Activated naive CD8-positive, alpha-beta T cell (primary cell): ENCODE results near the gene TTLL9.
"Not testable (repeated sequence)": the region's sequence is repeated elsewhere in the genome, so short reads cannot be mapped to it uniquely, and the experiment has no call there.

Experiments used
- H3K27ac Mint-ChIP-seq: one replicate; pipeline ENCODE4 v1.8.0; 2021; ENCODE audit warnings: mixed read lengths
- H3K27me3 Mint-ChIP-seq: one replicate; pipeline ENCODE4 v1.8.0; 2021; ENCODE audit warnings: mixed read lengths
- H3K36me3 Mint-ChIP-seq: one replicate; pipeline ENCODE4 v1.8.0; 2021; ENCODE audit warnings: mixed read lengths
- H3K4me1 Mint-ChIP-seq: one replicate; pipeline ENCODE4 v1.8.0; 2021; ENCODE audit warnings: low read depth, mixed read lengths
- H3K4me3 Mint-ChIP-seq: one replicate; pipeline ENCODE4 v1.8.0; 2021; ENCODE audit warnings: mild to moderate bottlenecking, mixed read lengths
- H3K9me3 Mint-ChIP-seq: one replicate; pipeline ENCODE4 v1.8.0; 2021; ENCODE audit warnings: low read depth, mixed read lengths

The TTLL9 gene

DNA sequence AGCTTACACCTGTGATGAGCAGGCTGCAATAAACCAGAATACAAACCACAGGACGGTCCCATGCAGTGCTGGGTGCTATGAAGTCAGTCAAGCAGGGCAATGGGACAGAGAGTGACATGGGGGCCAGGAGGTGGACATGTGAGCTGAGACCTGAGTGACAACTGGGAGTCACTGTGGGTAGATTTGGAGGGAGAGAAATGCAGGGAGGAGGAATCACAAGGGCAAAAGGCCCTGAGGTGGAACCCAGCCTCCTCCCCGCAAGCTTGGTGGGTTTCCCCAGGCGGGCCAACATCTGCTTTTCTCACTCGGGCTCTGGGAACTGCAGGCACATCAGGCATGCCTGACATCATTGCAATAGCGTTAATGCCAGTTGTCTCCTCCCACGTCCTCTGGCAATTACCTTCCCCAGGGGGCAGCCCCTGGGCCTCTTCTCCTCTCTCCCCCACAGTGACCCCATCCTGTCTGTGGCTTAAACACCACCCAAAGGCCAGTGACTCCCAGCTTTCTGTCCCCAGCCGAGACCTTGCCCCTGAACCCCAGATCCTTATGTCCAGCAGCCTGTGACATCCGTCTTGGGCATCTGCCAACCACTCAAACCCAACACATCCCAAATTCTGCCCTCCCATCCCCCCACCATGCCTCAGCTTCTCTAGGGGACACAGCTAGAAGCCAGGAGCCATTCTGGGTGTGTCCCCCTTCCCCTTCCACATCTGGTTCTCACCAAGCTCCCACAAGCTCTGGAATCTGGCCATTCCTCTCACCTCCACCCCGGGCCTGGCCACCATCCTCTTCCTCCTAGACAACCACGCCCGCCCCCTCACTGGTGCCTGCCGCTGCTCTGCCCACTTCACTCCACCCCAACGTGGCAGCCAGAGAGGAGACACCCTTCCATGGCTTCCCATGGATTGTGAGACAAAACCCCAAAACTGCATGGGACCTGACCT is 53.2 kb downstream of the TTLL9 start:
- peaks cover 14% of the 10 kb centered on the region for H3K27me3 Mint-ChIP-seq
- H3K4me1 Mint-ChIP-seq = no peaks in the 10 kb centered on the region
- no peak overlapping the region for H3K27ac Mint-ChIP-seq
- H3K36me3 Mint-ChIP-seq = no peaks in the 10 kb centered on the region
- no peak overlapping the region for H3K4me3 Mint-ChIP-seq
- no peaks in the 10 kb centered on the region for H3K9me3 Mint-ChIP-seq

GRCh38 chr20:31924561-31924960 is 54.1 kb downstream of the TTLL9 start:
- no peak overlapping the region for H3K4me3 Mint-ChIP-seq
- no peaks in the 10 kb centered on the region for H3K9me3 Mint-ChIP-seq
- H3K27me3 Mint-ChIP-seq = peaks cover 10% of the 10 kb centered on the region
- no peak overlapping the region for H3K27ac Mint-ChIP-seq
- no peaks in the 10 kb centered on the region for H3K4me1 Mint-ChIP-seq
- H3K36me3 Mint-ChIP-seq = no peaks in the 10 kb centered on the region

DNA sequence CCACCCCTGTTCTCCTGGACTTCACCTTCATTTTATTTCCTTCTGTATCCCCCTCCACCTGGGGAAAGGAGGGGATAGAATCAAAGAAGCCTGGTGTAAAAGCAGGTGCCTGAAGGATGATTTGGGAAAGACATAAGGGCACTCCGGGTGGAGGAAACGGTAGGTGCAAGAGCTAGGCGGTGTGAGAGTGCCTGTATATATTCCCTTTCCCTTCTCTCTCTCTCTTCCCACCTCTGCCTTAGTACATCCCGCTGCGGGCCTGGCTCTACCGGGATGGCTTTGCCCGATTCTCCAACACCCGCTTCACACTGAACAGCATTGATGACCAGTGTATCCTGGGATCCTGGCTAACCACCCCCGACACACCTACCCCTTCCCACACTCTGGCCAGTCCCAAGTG is 55.2 kb downstream of the TTLL9 start:
- H3K36me3 Mint-ChIP-seq = no peaks in the 10 kb centered on the region
- H3K4me1 Mint-ChIP-seq = no peaks in the 10 kb centered on the region
- H3K9me3 Mint-ChIP-seq = no peaks in the 10 kb centered on the region
- no peak overlapping the region for H3K4me3 Mint-ChIP-seq
- no peak overlapping the region for H3K27ac Mint-ChIP-seq
- peaks cover 10% of the 10 kb centered on the region for H3K27me3 Mint-ChIP-seq

DNA sequence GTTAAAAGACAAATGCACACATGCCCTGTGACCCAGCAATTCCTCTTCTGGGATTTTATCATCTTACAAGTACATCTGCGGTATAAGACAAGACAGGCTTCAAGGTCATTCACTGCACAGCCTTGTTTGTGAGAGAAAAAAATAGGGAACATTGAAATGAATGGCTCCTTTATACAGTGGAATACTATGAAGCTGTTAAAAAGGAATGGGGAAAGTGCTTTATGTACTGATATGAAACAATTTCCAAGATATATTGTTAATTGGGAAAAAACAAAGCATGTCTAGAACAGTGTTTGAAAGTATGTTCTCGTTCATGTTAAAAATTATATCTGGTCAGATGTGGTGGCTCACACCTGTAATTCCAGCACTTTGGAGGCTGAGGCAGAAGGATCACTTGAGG is 56.1 kb downstream of the TTLL9 start:
- Mint-ChIP-seq H3K36me3 (no peaks in the 10 kb centered on the region), H3K27me3 (peaks cover 12% of the 10 kb centered on the region), H3K4me3 (no peak overlapping the region), H3K9me3 (no peaks in the 10 kb centered on the region), H3K27ac (no peak overlapping the region), H3K4me1 (no peaks in the 10 kb centered on the region)

DNA sequence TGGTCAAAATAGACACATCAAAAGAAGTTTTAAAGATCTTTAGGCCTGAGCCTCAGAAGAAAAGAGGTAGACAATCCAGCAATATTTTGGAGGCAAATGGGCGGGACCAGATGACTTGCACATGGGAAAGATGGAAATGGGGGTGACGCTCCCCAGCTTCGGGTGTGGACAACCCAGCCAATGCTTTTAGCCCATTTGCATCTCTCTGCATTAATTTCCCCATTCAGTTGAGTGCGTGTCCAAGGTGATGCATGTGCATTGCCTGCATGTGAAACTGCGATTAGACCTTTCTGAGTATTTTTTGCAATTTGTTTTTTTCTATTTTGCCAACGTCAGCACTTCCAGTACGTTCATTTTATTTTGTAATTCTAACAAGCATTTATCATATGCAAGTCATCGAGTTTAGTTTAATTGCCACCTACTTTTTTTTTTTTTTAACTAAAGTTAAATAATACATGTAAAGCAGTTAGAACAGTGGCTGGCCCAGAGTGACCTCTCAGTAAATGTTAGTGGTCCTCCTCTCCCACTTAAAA is 57.3 kb downstream of the TTLL9 start:
- H3K4me1 Mint-ChIP-seq = no peaks in the 10 kb centered on the region
- no peaks in the 10 kb centered on the region for H3K9me3 Mint-ChIP-seq
- peaks cover 12% of the 10 kb centered on the region for H3K27me3 Mint-ChIP-seq
- no peak overlapping the region for H3K4me3 Mint-ChIP-seq
- no peaks in the 10 kb centered on the region for H3K36me3 Mint-ChIP-seq
- H3K27ac Mint-ChIP-seq = no peak overlapping the region

GRCh38 chr20:31929631-31930030 is 59.2 kb downstream of the TTLL9 start:
- not testable (repeated sequence) for H3K36me3 Mint-ChIP-seq, H3K27ac Mint-ChIP-seq, H3K4me3 Mint-ChIP-seq, H3K4me1 Mint-ChIP-seq, H3K27me3 Mint-ChIP-seq, H3K9me3 Mint-ChIP-seq

DNA sequence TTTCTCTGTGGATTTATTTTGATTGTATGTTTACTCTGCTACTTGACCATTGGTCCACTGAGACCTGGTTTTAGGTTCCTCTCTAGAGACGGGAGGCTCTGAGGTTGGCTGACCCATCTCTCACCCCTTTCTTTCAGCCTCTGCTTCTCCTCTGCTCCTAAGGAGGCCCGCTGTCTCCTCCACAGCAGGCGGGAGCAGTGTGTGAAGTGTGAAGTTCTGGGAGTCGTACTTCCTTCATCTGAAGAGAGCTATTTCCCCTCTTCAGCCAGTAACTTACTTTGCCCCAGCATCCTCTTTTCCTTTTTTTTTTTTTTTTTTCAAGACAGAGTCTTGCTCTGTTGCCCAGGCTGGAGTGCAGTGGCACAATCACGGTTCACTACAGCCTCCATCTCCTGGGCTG is 60.3 kb downstream of the TTLL9 start:
- H3K27ac Mint-ChIP-seq = no peak overlapping the region
- no peaks in the 10 kb centered on the region for H3K36me3 Mint-ChIP-seq
- H3K9me3 Mint-ChIP-seq = no peaks in the 10 kb centered on the region
- no peaks in the 10 kb centered on the region for H3K4me1 Mint-ChIP-seq
- H3K27me3 Mint-ChIP-seq = peaks cover 7% of the 10 kb centered on the region
- no peak overlapping the region for H3K4me3 Mint-ChIP-seq

DNA sequence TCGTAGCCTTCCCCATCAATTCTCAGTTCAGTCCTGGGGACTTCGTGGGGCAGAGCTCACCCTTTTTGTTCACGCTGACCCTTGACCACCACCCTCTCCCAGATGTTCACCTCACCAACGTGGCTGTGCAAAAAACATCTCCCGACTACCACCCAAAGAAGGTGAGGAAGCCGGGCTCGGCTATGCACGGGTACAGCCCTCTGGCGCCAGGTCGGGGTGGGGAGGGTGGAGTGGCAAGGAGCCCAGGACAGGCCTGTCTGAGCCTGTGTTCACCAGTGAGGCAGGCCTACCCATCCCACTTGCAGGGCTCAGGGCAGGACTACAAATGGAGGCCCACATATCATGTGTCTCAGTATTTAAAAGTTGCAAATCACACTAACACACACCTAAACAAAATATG is 63.3 kb downstream of the TTLL9 start:
- H3K9me3 Mint-ChIP-seq = no peaks in the 10 kb centered on the region
- no peaks in the 10 kb centered on the region for H3K4me1 Mint-ChIP-seq
- no peaks in the 10 kb centered on the region for H3K36me3 Mint-ChIP-seq
- no peak overlapping the region for H3K27ac Mint-ChIP-seq
- H3K4me3 Mint-ChIP-seq = no peak overlapping the region
- peaks cover 2% of the 10 kb centered on the region for H3K27me3 Mint-ChIP-seq

DNA sequence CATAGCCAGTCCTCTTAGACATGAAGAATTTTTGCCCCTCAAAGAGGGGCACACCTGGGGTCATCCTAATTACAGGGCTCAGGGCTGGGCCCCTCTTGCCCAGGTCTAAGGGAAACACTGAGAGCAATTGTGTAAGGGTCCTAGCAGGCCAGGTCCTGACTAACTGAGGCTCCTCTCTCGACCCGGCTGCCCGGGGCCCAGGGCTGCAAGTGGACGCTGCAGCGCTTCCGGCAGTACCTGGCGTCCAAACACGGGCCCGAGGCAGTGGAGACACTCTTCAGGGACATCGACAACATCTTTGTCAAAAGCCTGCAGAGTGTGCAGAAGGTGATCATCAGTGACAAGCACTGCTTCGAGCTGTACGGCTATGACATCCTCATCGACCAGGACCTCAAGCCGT is 64.1 kb downstream of the TTLL9 start:
- Mint-ChIP-seq H3K4me3 (no peak overlapping the region), H3K9me3 (no peaks in the 10 kb centered on the region), H3K4me1 (no peaks in the 10 kb centered on the region), H3K36me3 (no peaks in the 10 kb centered on the region), H3K27me3 (peaks cover 1% of the 10 kb centered on the region), H3K27ac (no peak overlapping the region)

DNA sequence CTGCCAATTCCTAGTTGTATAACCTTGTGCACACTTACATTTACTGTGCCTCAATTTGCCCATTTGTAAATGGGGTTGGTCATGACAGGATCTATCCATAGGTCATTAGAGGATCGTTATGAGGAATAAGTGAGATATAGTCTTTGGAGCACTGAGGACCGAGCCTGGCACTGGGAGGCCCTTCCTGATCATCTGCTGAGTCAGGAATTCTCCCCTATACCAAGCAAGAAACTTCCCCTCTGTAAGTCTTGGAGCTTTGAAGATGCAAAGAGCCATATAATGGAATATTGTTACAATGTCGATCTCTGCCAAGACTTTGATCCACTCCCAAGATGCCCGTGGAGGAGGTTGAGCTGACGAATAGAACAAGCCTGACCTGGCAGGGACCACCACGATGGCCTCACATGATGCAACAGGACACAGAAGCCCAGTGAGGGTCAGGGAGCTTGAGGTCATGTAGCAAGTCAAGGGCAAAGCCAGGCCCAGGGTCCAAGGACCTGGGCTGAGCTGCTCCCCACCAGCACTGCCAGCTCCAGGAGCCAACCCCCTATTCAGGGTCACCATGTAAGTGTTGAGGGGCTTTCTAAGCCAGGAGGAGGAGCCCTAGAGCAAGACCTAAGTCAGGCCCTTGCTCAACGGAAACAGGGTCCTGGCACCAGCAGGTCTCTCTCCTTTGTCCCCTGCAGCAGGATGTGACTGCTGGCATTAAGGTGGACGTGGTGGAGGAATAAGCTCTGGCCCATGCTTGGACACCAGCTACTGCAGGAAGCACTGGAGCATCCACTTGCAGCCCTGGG is 64.7 kb downstream of the TTLL9 start:
- H3K27me3 Mint-ChIP-seq = peaks cover 1% of the 10 kb centered on the region
- no peaks in the 10 kb centered on the region for H3K9me3 Mint-ChIP-seq
- no peak overlapping the region for H3K27ac Mint-ChIP-seq
- no peaks in the 10 kb centered on the region for H3K36me3 Mint-ChIP-seq
- no peak overlapping the region for H3K4me3 Mint-ChIP-seq
- no peaks in the 10 kb centered on the region for H3K4me1 Mint-ChIP-seq

DNA sequence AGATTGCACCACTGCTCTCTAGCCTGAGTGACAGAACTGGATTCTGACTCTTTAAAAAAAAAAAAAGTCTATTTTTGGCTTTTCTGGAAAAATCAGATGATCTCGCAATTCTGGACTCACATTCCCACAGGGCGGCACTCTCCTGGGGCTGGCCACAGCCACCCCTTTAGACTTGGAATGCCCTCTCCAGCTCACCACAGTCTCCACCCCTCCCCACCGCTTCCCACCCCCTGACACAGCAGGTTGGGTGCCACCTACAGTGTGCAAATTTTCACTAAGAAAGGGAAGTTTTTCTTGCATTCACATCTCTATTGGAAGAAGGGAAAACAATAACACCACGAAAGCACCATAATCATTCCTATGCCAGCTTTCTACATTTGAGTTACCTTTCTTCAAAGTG is 66.0 kb downstream of the TTLL9 start:
- no peaks in the 10 kb centered on the region for H3K9me3 Mint-ChIP-seq
- H3K4me3 Mint-ChIP-seq = no peak overlapping the region
- H3K36me3 Mint-ChIP-seq = no peaks in the 10 kb centered on the region
- H3K27me3 Mint-ChIP-seq = no peaks in the 10 kb centered on the region
- H3K4me1 Mint-ChIP-seq = no peaks in the 10 kb centered on the region
- H3K27ac Mint-ChIP-seq = no peak overlapping the region

DNA sequence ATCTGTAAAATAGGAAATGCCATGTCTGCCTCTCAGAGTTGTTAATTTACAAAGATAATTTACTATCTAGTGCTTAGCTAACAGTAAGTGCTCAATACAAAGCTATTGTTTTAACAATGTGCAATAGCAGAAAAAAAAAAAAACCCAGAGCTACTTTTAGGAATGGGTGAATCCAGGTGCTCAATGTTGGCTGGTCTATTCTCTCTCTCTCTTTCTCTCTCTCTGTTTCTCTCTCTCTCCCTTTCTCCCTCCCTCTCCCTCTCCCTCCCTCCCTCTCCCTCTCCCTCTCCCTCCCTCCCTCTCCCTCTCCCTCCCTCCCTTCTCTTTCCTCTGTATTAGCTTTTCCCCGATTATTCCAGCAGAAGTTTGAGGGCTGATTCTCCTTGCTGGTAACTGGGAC is 67.4 kb downstream of the TTLL9 start:
- H3K27me3 Mint-ChIP-seq = no peaks in the 10 kb centered on the region
- H3K27ac Mint-ChIP-seq = no peak overlapping the region
- no peak overlapping the region for H3K4me3 Mint-ChIP-seq
- H3K9me3 Mint-ChIP-seq = no peaks in the 10 kb centered on the region
- no peaks in the 10 kb centered on the region for H3K4me1 Mint-ChIP-seq
- H3K36me3 Mint-ChIP-seq = no peaks in the 10 kb centered on the region

DNA sequence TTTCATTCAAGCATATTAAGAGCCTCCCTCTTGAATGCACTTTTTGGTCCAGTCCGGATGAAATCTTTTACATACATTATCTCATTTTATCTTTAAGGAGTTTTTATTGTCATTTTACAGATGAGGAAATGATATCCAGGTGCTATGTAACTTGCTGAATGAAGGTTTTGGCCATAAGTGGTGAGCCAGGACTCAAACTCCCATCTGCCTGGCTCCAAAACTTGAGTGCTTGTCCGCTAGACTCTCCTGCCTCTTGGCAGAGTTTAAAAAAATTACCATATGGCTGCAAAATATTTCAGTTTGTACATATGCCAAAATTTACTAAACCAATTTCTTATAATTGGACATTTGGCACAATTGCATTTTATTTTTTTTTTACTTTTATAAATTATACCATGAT is 69.2 kb downstream of the TTLL9 start:
- no peaks in the 10 kb centered on the region for H3K4me1 Mint-ChIP-seq
- no peak overlapping the region for H3K4me3 Mint-ChIP-seq
- H3K9me3 Mint-ChIP-seq = no peaks in the 10 kb centered on the region
- peaks cover 3% of the 10 kb centered on the region for H3K36me3 Mint-ChIP-seq
- no peaks in the 10 kb centered on the region for H3K27me3 Mint-ChIP-seq
- no peak overlapping the region for H3K27ac Mint-ChIP-seq

GRCh38 chr20:31943052-31943471 is 72.6 kb downstream of the TTLL9 start:
- Mint-ChIP-seq H3K4me3 (no peak overlapping the region), H3K4me1 (no peaks in the 10 kb centered on the region), H3K9me3 (no peaks in the 10 kb centered on the region), H3K36me3 (peaks cover 5% of the 10 kb centered on the region), H3K27ac (no peak overlapping the region), H3K27me3 (no peaks in the 10 kb centered on the region)

GRCh38 chr20:31945319-31945718 is 74.9 kb downstream of the TTLL9 start:
- Mint-ChIP-seq H3K36me3 (peaks cover 17% of the 10 kb centered on the region), H3K27me3 (no peaks in the 10 kb centered on the region), H3K9me3 (no peaks in the 10 kb centered on the region), H3K4me3 (no peak overlapping the region), H3K4me1 (peaks cover 15% of the 10 kb centered on the region), H3K27ac (no peak overlapping the region)
